PC-3 (cell line): Measurements from ENCODE around the gene MYRFL. TPM values are rescaled to one million over a fixed set of nuclear protein-coding genes. Genes with fewer than 3 reads are reported as not detected.

Source experiments
- ATAC-seq: fragments of 200-7000 bp; cut with Tn5 transposase; 2 replicates; pipeline ENCODE4 v1.9.1; 2020; ENCODE audit warnings: mild to moderate bottlenecking, moderate library complexity
- BruUV-seq: library from RNA; stranded (reverse); fragments of 400-500 nt; replicated peaks from 2 replicates; lab custom pipeline; 2021; lab: Mats Ljungman, UMichigan
- CTCF ChIA-PET: fragments of 300-600 bp; sonication (Branson Sonifier 250); formaldehyde crosslinking; loops from one replicate; lab custom pipeline; 2022; ENCODE audit warnings: antibody characterized with exemption; lab: Charles Lee
- POLR2A ChIA-PET: fragments of 300-600 bp; sonication (Branson Sonifier 250); formaldehyde crosslinking; loops from one replicate; lab custom pipeline; 2022; ENCODE audit warnings: antibody characterized with exemption; ENCODE audit not compliant: unreplicated experiment; lab: Charles Lee
- DNase-seq: peaks from one replicate; pipeline ENCODE4 v3.0.0-alpha.2; 2015
- H2AFZ ChIP-seq: fragments of 300-600 bp; sonication (generic); 2 replicates; pipeline ENCODE4 v1.6.0; 2016; ENCODE audit warnings: antibody characterized with exemption, low read length
- H3F3A ChIP-seq: fragments of 300-600 bp; sonication (generic); one replicate; pipeline ENCODE4 v1.6.0; 2017; ENCODE audit warnings: antibody characterized with exemption, low read length, control low read depth, mild to moderate bottlenecking; ENCODE audit not compliant: unreplicated experiment
- H3K27ac ChIP-seq: fragments of 300-600 bp; sonication (generic); 2 replicates; pipeline ENCODE4 v1.5.1; 2016; ENCODE audit warnings: mild to moderate bottlenecking, low read length
- H3K27me3 ChIP-seq: fragments of 300-600 bp; sonication (generic); 2 replicates; pipeline ENCODE4 v1.6.1; 2016; ENCODE audit warnings: low read length, mixed read lengths
- H3K36me3 ChIP-seq: fragments of 300-600 bp; sonication (generic); 2 replicates; pipeline ENCODE4 v1.6.1; 2016; ENCODE audit warnings: low read depth, mixed run types, low read length, mixed read lengths
- H3K4me1 ChIP-seq: fragments of 300-600 bp; sonication (generic); 2 replicates; pipeline ENCODE4 v1.5.1; 2016; ENCODE audit warnings: low read length; ENCODE audit not compliant: insufficient read depth
- H3K4me2 ChIP-seq: fragments of 300-600 bp; sonication (generic); 2 replicates; pipeline ENCODE4 v1.6.0; 2016; ENCODE audit warnings: low read length
- H3K4me3 ChIP-seq: fragments of 300-600 bp; sonication (generic); 2 replicates; pipeline ENCODE4 v1.5.1; 2016; ENCODE audit warnings: mild to moderate bottlenecking, low read length, mixed read lengths
- H3K79me2 ChIP-seq: fragments of 300-600 bp; sonication (generic); 2 replicates; pipeline ENCODE4 v1.6.1; 2017; ENCODE audit warnings: low read length, mixed read lengths
- H3K9ac ChIP-seq: fragments of 300-600 bp; sonication (generic); 2 replicates; pipeline ENCODE4 v1.6.0; 2016; ENCODE audit warnings: mild to moderate bottlenecking, low read length
- H3K9me2 ChIP-seq: fragments of 300-600 bp; sonication (generic); replicated peaks from 2 replicates; pipeline ENCODE4 v1.6.1; 2016; ENCODE audit warnings: mixed run types, low read length, mixed read lengths
- H3K9me3 ChIP-seq: fragments of 300-600 bp; sonication (generic); 2 replicates; pipeline ENCODE4 v1.6.1; 2016; ENCODE audit warnings: low read length, mixed read lengths
- H4K20me1 ChIP-seq: fragments of 300-600 bp; sonication (generic); 2 replicates; pipeline ENCODE4 v1.6.1; 2016; ENCODE audit warnings: low read length, mixed read lengths
- CTCF ChIP-seq: fragments of 300-600 bp; sonication (generic); conservative IDR thresholded peaks from 2 replicates; pipeline ENCODE4 v1.5.1; 2017; ENCODE audit warnings: antibody characterized with exemption, low read depth, mild to moderate bottlenecking, low read length
- EZH2 ChIP-seq: fragments of 300-600 bp; sonication (generic); IDR thresholded peaks from one replicate; pipeline ENCODE4 v1.6.1; 2017; ENCODE audit warnings: antibody characterized with exemption, mild to moderate bottlenecking, low read length; ENCODE audit not compliant: unreplicated experiment
- EZH2phosphoT487 ChIP-seq: fragments of 300-600 bp; sonication (generic); IDR thresholded peaks from 2 replicates; pipeline ENCODE4 v1.6.1; 2018; ENCODE audit warnings: mild to moderate bottlenecking, antibody characterized with exemption, low read length, borderline replicate concordance
- intact Hi-C: fragments of 100-400 bp; cut with micrococcal nuclease; formaldehyde crosslinking; loops from 2 replicates; pipeline ENCODE4 v1.9.0; 2023
- total RNA-seq: library from RNA; depleted of rRNA; stranded (reverse); fragments of >200 nt; gene quantifications from 2 replicates; pipeline ENCODE4 v1.2.3, GENCODE V29; 2014

Gene MYRFL
- total RNA-seq, 1 experiment from 2014 or later: not detected

GRCh38 chr12:69837191-69837590, 12.2 kb downstream of the MYRFL start:
- H3K4me1 ChIP-seq: no peaks in the 10 kb centered on the region
- H3K79me2 ChIP-seq: no peaks in the 10 kb centered on the region
- no peaks in the 10 kb centered on the region for H4K20me1 ChIP-seq
- H2AFZ ChIP-seq: no peak overlapping the region
- H3K27me3 ChIP-seq: no peaks in the 10 kb centered on the region
- no peaks in the 10 kb centered on the region for H3K9me2 ChIP-seq
- CTCF ChIA-PET: no interaction called here
- POLR2A ChIA-PET: no interaction called here
- H3F3A ChIP-seq: no peaks in the 10 kb centered on the region
- ATAC-seq (no peak), DNase-seq (no peak)
- TF ChIP-seq EZH2 (no peak), CTCF (no peak), EZH2phosphoT487 (no peak)
- H3K4me3 ChIP-seq: no peak overlapping the region
- intact Hi-C loops: no loop called here
- H3K4me2 ChIP-seq: no peak overlapping the region
- H3K9ac ChIP-seq: no peak overlapping the region
- H3K36me3 ChIP-seq: no peaks in the 10 kb centered on the region
- no peak overlapping the region for H3K27ac ChIP-seq
- no peaks in the 10 kb centered on the region for H3K9me3 ChIP-seq
- BruUV-seq: no TSS peak

GRCh38 chr12:69837657-69838415, 12.8 kb downstream of the MYRFL start:
- ChIA-PET POLR2A (no interaction called here), CTCF (no interaction called here)
- DNase-seq: no peak
- Histone ChIP-seq H3K79me2 (no peaks in the 10 kb centered on the region), H3K36me3 (no peaks in the 10 kb centered on the region), H3K4me3 (no peak overlapping the region), H3K4me2 (no peak overlapping the region), H3K9me2 (no peaks in the 10 kb centered on the region), H3K9ac (no peak overlapping the region), H4K20me1 (no peaks in the 10 kb centered on the region), H3K27me3 (no peaks in the 10 kb centered on the region), H3K4me1 (no peaks in the 10 kb centered on the region), H3K27ac (no peak overlapping the region), H3K9me3 (no peaks in the 10 kb centered on the region), H2AFZ (no peak overlapping the region), H3F3A (no peaks in the 10 kb centered on the region)
- intact Hi-C loops: no loop called here
- no TSS peak for BruUV-seq
- TF ChIP-seq EZH2 (no peak), CTCF (no peak), EZH2phosphoT487 (no peak)
- no peak for ATAC-seq

- no TSS peak for BruUV-seq
Measured at GRCh38 chr12:69840727-69841126, 15.7 kb downstream of the MYRFL start.

More at GRCh38 chr12:69840727-69841126, 15.7 kb downstream of the MYRFL start:
- no peak for TF ChIP-seq EZH2phosphoT487
- DNase-seq: no peak
- Histone ChIP-seq H3F3A (no peaks in the 10 kb centered on the region), H3K36me3 (no peaks in the 10 kb centered on the region), H3K9ac (no peak overlapping the region), H3K4me1 (no peaks in the 10 kb centered on the region), H4K20me1 (no peaks in the 10 kb centered on the region), H3K27me3 (no peaks in the 10 kb centered on the region), H3K27ac (no peak overlapping the region), H3K4me3 (no peak overlapping the region), H3K9me2 (no peaks in the 10 kb centered on the region), H2AFZ (no peak overlapping the region), H3K4me2 (no peak overlapping the region), H3K9me3 (no peaks in the 10 kb centered on the region), H3K79me2 (no peaks in the 10 kb centered on the region)
- intact Hi-C loops: no loop called here
- CTCF ChIA-PET: no interaction called here
- ATAC-seq: no peak
- POLR2A ChIA-PET: no interaction called here
